ENCODE measurements around the gene ZNF862. TPM values are rescaled to one million over a fixed set of nuclear protein-coding genes. Genes with fewer than 3 reads are reported as not detected.

The ZNF862 gene
- total and polyA plus RNA-seq, 10 of the 15 experiments (the other 5 are each of a cell fraction or from before 2014, with no cell fraction given), result 0.49 to 7.7 (median 3.5) TPM

GRCh38 chr7:149880638-149881311 lies 42.6 kb downstream of the ZNF862 start:
- WGBS (ENCODE audit: insufficient coverage, insufficient replicate concordance, low lambda C conversion rate, missing lambda C conversion rate), result 81% methylated on average over 14 of the region's 14 CpGs
- no TSS peak for BruUV-seq (replicated peaks)

GRCh38 chr7:149881328-149882247 lies 43.4 kb downstream of the ZNF862 start:
- ChIA-PET RAD21 (ENCODE audit: unreplicated experiment) (no interaction called here), CTCF (no interaction called here), POLR2A (no interaction called here), SMC1A (ENCODE audit: uncharacterized antibody, unreplicated experiment) (no interaction called here)
- Histone ChIP-seq H3K36me3 (ENCODE audit: control insufficient read depth in 2 of 2, insufficient read depth in 2 of 2, low read length in 1 of 2) (no peaks in the 10 kb centered on the region; a peak in 2 of 4 replicates), H3K4me3 (no peak overlapping the region), H3K4me2 (ENCODE audit: control insufficient read depth, insufficient read depth) (no peak overlapping the region), H4K20me1 (ENCODE audit: control insufficient read depth, insufficient read depth) (no peaks in the 10 kb centered on the region), H3K9me3 (replicated peaks; ENCODE audit: control insufficient read depth, insufficient read depth, low read length) (no peaks in the 10 kb centered on the region), H3K9ac (ENCODE audit: control insufficient read depth, insufficient read depth, low read length) (no peak overlapping the region), H3K79me2 (ENCODE audit: control insufficient read depth, insufficient read depth, low read length) (no peaks in the 10 kb centered on the region), H3K27ac (ENCODE audit: control insufficient read depth, insufficient read depth) (no peak overlapping the region), H3K27me3 (replicated peaks in 1 of 2; ENCODE audit: control insufficient read depth in 2 of 2, insufficient read depth in 2 of 2, low read length in 1 of 2) (no peaks in the 10 kb centered on the region), H2AFZ (ENCODE audit: control insufficient read depth, low read depth, low read length) (no peak overlapping the region), H3K4me1 (ENCODE audit: control insufficient read depth, insufficient read depth, low read length) (no peaks in the 10 kb centered on the region)
- in situ Hi-C loops (cut with MboI), result no loop called here
- ATAC-seq (no peak), DNase-seq (ENCODE audit: low read depth, low spot score) (no peak), FAIRE-seq (no peak)
- intact Hi-C loops (cut with micrococcal nuclease; ENCODE audit: unreplicated experiment), result no loop called here
- WGBS (ENCODE audit: insufficient coverage, insufficient replicate concordance, low lambda C conversion rate, missing lambda C conversion rate), result 81% methylated on average over 19 of the region's 19 CpGs
- BruUV-seq (replicated peaks), result no TSS peak
- TF ChIP-seq CUX1 (IDR thresholded peaks at IDR 0.05; ENCODE audit: insufficient replicate concordance, low read depth, low read length) (no peak), ELK1 (IDR thresholded peaks at IDR 0.05; ENCODE audit: low read depth, low read length) (no peak)

More at GRCh38 chr7:149880638-149881311, 42.6 kb downstream of the ZNF862 start:
- no peak overlapping the region for H3K9ac ChIP-seq (ENCODE audit: control insufficient read depth, insufficient read depth, low read length)
- no peaks in the 10 kb centered on the region for H4K20me1 ChIP-seq (ENCODE audit: control insufficient read depth, insufficient read depth)
- H3K4me1 ChIP-seq (ENCODE audit: control insufficient read depth, insufficient read depth, low read length), result peaks cover under 1% of the 10 kb centered on the region; the same call in 1 of the 2 replicates
- no peak for DNase-seq (ENCODE audit: low read depth, low spot score)
- in situ Hi-C loops (cut with MboI) (no loop called here), intact Hi-C loops (cut with micrococcal nuclease; ENCODE audit: unreplicated experiment) (no loop called here)
- CTCF ChIA-PET, result no interaction called here
- H3K27me3 ChIP-seq (replicated peaks in 1 of 2; ENCODE audit: control insufficient read depth in 2 of 2, insufficient read depth in 2 of 2, low read length in 1 of 2), result no peaks in the 10 kb centered on the region
- RAD21 ChIA-PET (ENCODE audit: unreplicated experiment), result no interaction called here
- FAIRE-seq, result no peak
- ATAC-seq, result no peak
- H3K9me3 ChIP-seq (replicated peaks; ENCODE audit: control insufficient read depth, insufficient read depth, low read length), result no peaks in the 10 kb centered on the region
- no peaks in the 10 kb centered on the region for H3K79me2 ChIP-seq (ENCODE audit: control insufficient read depth, insufficient read depth, low read length)
- no peak for TF ChIP-seq BRCA1 (IDR thresholded peaks at IDR 0.05; ENCODE audit: low read depth, low read length)
- TF ChIP-seq CHD2 (IDR thresholded peaks at IDR 0.05; ENCODE audit: borderline replicate concordance, low read depth, low read length), result no peak
- TF ChIP-seq ETV6 (conservative IDR thresholded peaks at IDR 0.05 in 1 of 2, IDR thresholded peaks at IDR 0.05 in 1 of 2; ENCODE audit: borderline replicate concordance in 1 of 2, low read depth in 1 of 2), result no peak
- TF ChIP-seq NBN (IDR thresholded peaks at IDR 0.05), result no peak
- H2AFZ ChIP-seq (ENCODE audit: control insufficient read depth, low read depth, low read length), result no peak overlapping the region
- H3K36me3 ChIP-seq (ENCODE audit: control insufficient read depth in 2 of 2, insufficient read depth in 2 of 2, low read length in 1 of 2), result no peaks in the 10 kb centered on the region; a peak in 2 of 4 replicates
- H3K4me3 ChIP-seq, result no peak overlapping the region
- SMC1A ChIA-PET (ENCODE audit: uncharacterized antibody, unreplicated experiment), result no interaction called here
- POLR2A ChIA-PET, result no interaction called here
- H3K4me2 ChIP-seq (ENCODE audit: control insufficient read depth, insufficient read depth), result no peak overlapping the region
- no peak overlapping the region for H3K27ac ChIP-seq (ENCODE audit: control insufficient read depth, insufficient read depth)

Data from GM12878 (cell line).